A673 (cell line): Measurements from ENCODE around the gene BRPF3.

Source experiments
- EZH2 ChIP-seq: fragments of 200-600 bp; sonication (generic); IDR thresholded peaks from 2 replicates; pipeline ENCODE4 v1.6.1; 2017; ENCODE audit warnings: borderline replicate concordance, low read depth, mild to moderate bottlenecking, mixed read lengths, antibody characterized with exemption, low read length; ENCODE audit not compliant: poor library complexity, severe bottlenecking
- TF ChIP-seq, protein P1 (sequence below): fragments of 300-800, 200-600 bp; sonication (generic); conservative IDR thresholded peaks from 2 replicates; pipeline ENCODE4 v1.5.1; 2017; ENCODE audit warnings: low read depth, mild to moderate bottlenecking, antibody characterized with exemption, low read length, moderate library complexity, mixed read lengths

DNA sequence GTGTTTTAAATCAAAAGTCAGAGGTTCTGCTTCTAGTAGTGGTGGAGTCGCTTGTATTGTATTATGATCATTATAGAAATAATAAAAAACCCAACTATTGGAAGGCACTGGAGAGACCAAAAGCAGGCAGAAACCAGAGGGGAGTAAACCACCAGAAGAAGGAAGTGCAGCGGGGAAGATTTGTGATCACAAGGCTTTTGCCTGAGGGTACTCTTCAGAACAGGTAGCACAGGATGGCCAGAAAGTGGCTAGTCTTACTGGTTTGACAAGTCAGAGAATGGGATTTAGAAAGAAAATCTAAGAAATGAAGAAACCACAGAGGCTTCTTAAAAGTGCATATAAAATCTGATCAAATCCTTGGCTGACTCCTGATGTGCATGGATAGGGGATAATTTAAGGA, 42.3 kb upstream of the BRPF3 start:
- TF ChIP-seq, protein P1, sequence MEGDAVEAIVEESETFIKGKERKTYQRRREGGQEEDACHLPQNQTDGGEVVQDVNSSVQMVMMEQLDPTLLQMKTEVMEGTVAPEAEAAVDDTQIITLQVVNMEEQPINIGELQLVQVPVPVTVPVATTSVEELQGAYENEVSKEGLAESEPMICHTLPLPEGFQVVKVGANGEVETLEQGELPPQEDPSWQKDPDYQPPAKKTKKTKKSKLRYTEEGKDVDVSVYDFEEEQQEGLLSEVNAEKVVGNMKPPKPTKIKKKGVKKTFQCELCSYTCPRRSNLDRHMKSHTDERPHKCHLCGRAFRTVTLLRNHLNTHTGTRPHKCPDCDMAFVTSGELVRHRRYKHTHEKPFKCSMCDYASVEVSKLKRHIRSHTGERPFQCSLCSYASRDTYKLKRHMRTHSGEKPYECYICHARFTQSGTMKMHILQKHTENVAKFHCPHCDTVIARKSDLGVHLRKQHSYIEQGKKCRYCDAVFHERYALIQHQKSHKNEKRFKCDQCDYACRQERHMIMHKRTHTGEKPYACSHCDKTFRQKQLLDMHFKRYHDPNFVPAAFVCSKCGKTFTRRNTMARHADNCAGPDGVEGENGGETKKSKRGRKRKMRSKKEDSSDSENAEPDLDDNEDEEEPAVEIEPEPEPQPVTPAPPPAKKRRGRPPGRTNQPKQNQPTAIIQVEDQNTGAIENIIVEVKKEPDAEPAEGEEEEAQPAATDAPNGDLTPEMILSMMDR, result no peak
- no peak for TF ChIP-seq EZH2
